Measurements from ENCODE around the gene EMC10. TPM values are rescaled to one million over a fixed set of nuclear protein-coding genes. Genes with fewer than 3 reads are reported as not detected.

Gene EMC10
- total and polyA plus RNA-seq, 4 donors: 62.2 to 165 (median 137) TPM

- 74 to 82% methylated on average over 18 to 19 of the region's 19 CpGs for WGBS, 2 donors
- no peaks in the 10 kb centered on the region for H3K36me3 ChIP-seq (ENCODE audit: control insufficient read depth in 4 of 4, insufficient read depth in 4 of 4, low read length in 4 of 4)
- no peaks in the 10 kb centered on the region for H3K4me1 ChIP-seq (ENCODE audit: control insufficient read depth in 5 of 5, insufficient read depth in 5 of 5, low read length in 5 of 5)
- no peak for DNase-seq
- no peak overlapping the region for H3K9ac ChIP-seq (ENCODE audit: insufficient read depth in 1 of 2, low read length in 2 of 2)
- no peak overlapping the region for H3K27ac ChIP-seq (ENCODE audit: low read depth in 1 of 2, low read length in 1 of 2)
- TF ChIP-seq CTCF (IDR thresholded peaks at IDR 0.05; ENCODE audit: control extremely low read depth, extremely low read depth): no peak
- H3K4me3 ChIP-seq: no peak overlapping the region
- H3K9me3 ChIP-seq (ENCODE audit: control insufficient read depth in 4 of 4, insufficient read depth in 3 of 4, low read length in 3 of 4): no peaks in the 10 kb centered on the region
- no peak for ATAC-seq (ENCODE audit: insufficient read depth, low FRiP score)
- H3K27me3 ChIP-seq (ENCODE audit: control insufficient read depth in 3 of 3, insufficient read depth in 3 of 3, low read length in 2 of 3): no peaks in the 10 kb centered on the region
Observed at GRCh38 chr19:50464348-50464747, 12.0 kb upstream of the EMC10 start.

GRCh38 chr19:50465000-50465399, 11.3 kb upstream of the EMC10 start:
- Histone ChIP-seq H3K36me3 (ENCODE audit: control insufficient read depth in 4 of 4, insufficient read depth in 4 of 4, low read length in 4 of 4) (no peaks in the 10 kb centered on the region), H3K9me3 (ENCODE audit: control insufficient read depth in 4 of 4, insufficient read depth in 3 of 4, low read length in 3 of 4) (no peaks in the 10 kb centered on the region), H3K27ac (ENCODE audit: low read depth in 1 of 2, low read length in 1 of 2) (no peak overlapping the region), H3K27me3 (ENCODE audit: control insufficient read depth in 3 of 3, insufficient read depth in 3 of 3, low read length in 2 of 3) (no peaks in the 10 kb centered on the region), H3K9ac (ENCODE audit: insufficient read depth in 1 of 2, low read length in 2 of 2) (no peak overlapping the region), H3K4me3 (no peak overlapping the region), H3K4me1 (ENCODE audit: control insufficient read depth in 5 of 5, insufficient read depth in 5 of 5, low read length in 5 of 5) (no peaks in the 10 kb centered on the region)
- no peak for DNase-seq
- no peak for ATAC-seq (ENCODE audit: insufficient read depth, low FRiP score)
- no peak for TF ChIP-seq CTCF (IDR thresholded peaks at IDR 0.05; ENCODE audit: control extremely low read depth, extremely low read depth)
- WGBS, 2 donors: 88 to 94% methylated on average over 13 of the region's 13 CpGs

GRCh38 chr19:50465986-50466705, 10.2 kb upstream of the EMC10 start:
- peak in 2 of 3 donors; percentile 33 to 45 for DNase-seq
- H3K27ac ChIP-seq (ENCODE audit: low read depth in 1 of 2, low read length in 1 of 2): no peak overlapping the region
- H3K9me3 ChIP-seq (ENCODE audit: control insufficient read depth in 4 of 4, insufficient read depth in 3 of 4, low read length in 3 of 4): no peaks in the 10 kb centered on the region
- ATAC-seq (ENCODE audit: insufficient read depth, low FRiP score): peak; percentile 39
- WGBS, 2 donors: 43 to 63% methylated on average over 29 of the region's 29 CpGs
- H3K9ac ChIP-seq (ENCODE audit: insufficient read depth in 1 of 2, low read length in 2 of 2): no peak overlapping the region
- no peak overlapping the region for H3K4me3 ChIP-seq
- H3K27me3 ChIP-seq (ENCODE audit: control insufficient read depth in 3 of 3, insufficient read depth in 3 of 3, low read length in 2 of 3): no peaks in the 10 kb centered on the region
- no peaks in the 10 kb centered on the region for H3K36me3 ChIP-seq (ENCODE audit: control insufficient read depth in 4 of 4, insufficient read depth in 4 of 4, low read length in 4 of 4)
- no peaks in the 10 kb centered on the region for H3K4me1 ChIP-seq (ENCODE audit: control insufficient read depth in 5 of 5, insufficient read depth in 5 of 5, low read length in 5 of 5)
- no peak for TF ChIP-seq CTCF (IDR thresholded peaks at IDR 0.05; ENCODE audit: control extremely low read depth, extremely low read depth)

- no peaks in the 10 kb centered on the region for H3K36me3 ChIP-seq (ENCODE audit: control insufficient read depth in 4 of 4, insufficient read depth in 4 of 4, low read length in 4 of 4)
- TF ChIP-seq CTCF (IDR thresholded peaks at IDR 0.05; ENCODE audit: control extremely low read depth, extremely low read depth): no peak
- DNase-seq (no peak), ATAC-seq (ENCODE audit: insufficient read depth, low FRiP score) (no peak)
- whole genome bisulfite sequencing, 2 donors: 65 to 79% methylated on average over 11 of the region's 11 CpGs
- H3K9me3 ChIP-seq (ENCODE audit: control insufficient read depth in 4 of 4, insufficient read depth in 3 of 4, low read length in 3 of 4): no peaks in the 10 kb centered on the region
- H3K27me3 ChIP-seq (ENCODE audit: control insufficient read depth in 3 of 3, insufficient read depth in 3 of 3, low read length in 2 of 3): no peaks in the 10 kb centered on the region
- no peak overlapping the region for H3K4me3 ChIP-seq
- no peak overlapping the region for H3K9ac ChIP-seq (ENCODE audit: insufficient read depth in 1 of 2, low read length in 2 of 2)
- H3K27ac ChIP-seq (ENCODE audit: low read depth in 1 of 2, low read length in 1 of 2): no peak overlapping the region
- H3K4me1 ChIP-seq (ENCODE audit: control insufficient read depth in 5 of 5, insufficient read depth in 5 of 5, low read length in 5 of 5): no peaks in the 10 kb centered on the region
Observed at GRCh38 chr19:50466706-50467039, 9.6 kb upstream of the EMC10 start.
